GM04503 (cell line): ENCODE measurements around the gene DNM1.
"Not testable (repeated sequence)": the region's sequence is repeated elsewhere in the genome, so short reads cannot be mapped to it uniquely, and the experiment has no call there.

ENCODE experiments used
- DNase-seq: peaks from one replicate; pipeline ENCODE4 v3.0.0-alpha.2; 2012; ENCODE audit warnings: low read depth

DNM1 gene

GRCh38 chr9:128276574-128277270, 73.5 kb downstream of the DNM1 start:
- DNase-seq, result no peak

- DNase-seq, result not testable (repeated sequence)
Measured at GRCh38 chr9:128279088-128280073, 76.2 kb downstream of the DNM1 start.

GRCh38 chr9:128280084-128280622, 77.0 kb downstream of the DNM1 start:
- no peak for DNase-seq

- DNase-seq, result no peak
Measured at GRCh38 chr9:128282500-128282899, 79.3 kb downstream of the DNM1 start.

GRCh38 chr9:128285033-128285784, 82.0 kb downstream of the DNM1 start:
- DNase-seq, result no peak

- DNase-seq, result no peak
Measured at GRCh38 chr9:128286440-128286839, 83.3 kb downstream of the DNM1 start.

GRCh38 chr9:128288273-128289004, 85.3 kb downstream of the DNM1 start:
- no peak for DNase-seq

GRCh38 chr9:128292009-128292408, 88.8 kb downstream of the DNM1 start:
- DNase-seq, result no peak

- no peak for DNase-seq
Measured at GRCh38 chr9:128293091-128293490, 89.9 kb downstream of the DNM1 start.

- no peak for DNase-seq
Measured at GRCh38 chr9:128294142-128294541, 91.0 kb downstream of the DNM1 start.

GRCh38 chr9:128296340-128297220, 93.4 kb downstream of the DNM1 start:
- DNase-seq, result no peak

GRCh38 chr9:128297221-128297773, 94.1 kb downstream of the DNM1 start:
- DNase-seq, result no peak

- no peak for DNase-seq
Measured at GRCh38 chr9:128298535-128299482, 95.6 kb downstream of the DNM1 start.

GRCh38 chr9:128304136-128304970, 101.2 kb downstream of the DNM1 start:
- DNase-seq, result no peak
